ENCODE data around the gene PCTP.

Gene PCTP

GRCh38 chr17:55758171-55758570, 7.3 kb downstream of the PCTP start:
- no peak for DNase-seq

GRCh38 chr17:55760643-55761355, 9.9 kb downstream of the PCTP start:
- DNase-seq: no peak

- DNase-seq: no peak
Observed at GRCh38 chr17:55762086-55762858, 11.4 kb downstream of the PCTP start.

GRCh38 chr17:55763856-55764255, 13.0 kb downstream of the PCTP start:
- DNase-seq: no peak

- DNase-seq: no peak
Observed at GRCh38 chr17:55764610-55765009, 13.8 kb downstream of the PCTP start.

GRCh38 chr17:55765472-55765871, 14.6 kb downstream of the PCTP start:
- DNase-seq: no peak

GRCh38 chr17:55768936-55769624, 18.2 kb downstream of the PCTP start:
- no peak for DNase-seq

GRCh38 chr17:55769625-55770000, 18.8 kb downstream of the PCTP start:
- no peak for DNase-seq

GRCh38 chr17:55770196-55770870, 19.5 kb downstream of the PCTP start:
- DNase-seq: peak; percentile 80

GRCh38 chr17:55772086-55772485, 21.2 kb downstream of the PCTP start:
- DNase-seq: no peak

- DNase-seq: no peak
Observed at GRCh38 chr17:55773671-55774070, 22.8 kb downstream of the PCTP start.

GRCh38 chr17:55774846-55775271, 24.0 kb downstream of the PCTP start:
- peak; percentile 78 for DNase-seq

- DNase-seq: no peak
Observed at GRCh38 chr17:55776271-55776670, 25.4 kb downstream of the PCTP start.

- DNase-seq: no peak
Observed at GRCh38 chr17:55777471-55777971, 26.7 kb downstream of the PCTP start.

- no peak for DNase-seq
Observed at GRCh38 chr17:55778389-55779118, 27.7 kb downstream of the PCTP start.

- DNase-seq: peak; percentile 30
Observed at GRCh38 chr17:55783684-55784245, 32.9 kb downstream of the PCTP start.

GRCh38 chr17:55784666-55785065, 33.8 kb downstream of the PCTP start:
- DNase-seq: no peak

- no peak for DNase-seq
Observed at GRCh38 chr17:55785181-55785580, 34.3 kb downstream of the PCTP start.

GRCh38 chr17:55793272-55793671, 42.4 kb downstream of the PCTP start:
- no peak for DNase-seq

- DNase-seq: no peak
Observed at GRCh38 chr17:55794725-55795482, 44.1 kb downstream of the PCTP start.
